ENCODE results near the gene CACNA2D2.

The CACNA2D2 gene

DNA sequence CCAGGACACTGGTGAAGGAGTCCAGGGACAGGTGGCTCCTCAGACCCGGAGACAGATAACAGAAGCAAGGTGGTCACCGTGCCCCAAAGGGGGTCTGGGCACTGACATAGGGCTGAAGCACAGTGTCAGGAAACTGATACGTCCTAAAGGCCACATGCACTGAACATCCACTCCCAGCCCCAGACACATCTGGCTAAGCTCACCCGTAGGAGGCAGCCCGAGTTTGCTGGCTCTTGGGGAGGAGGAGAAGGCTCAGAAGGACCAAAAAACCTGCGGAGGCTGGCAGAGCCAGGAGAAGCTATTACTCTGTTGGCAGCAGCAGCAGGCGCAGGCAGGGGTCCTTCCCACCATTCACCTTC, 1.2 kb downstream of the CACNA2D2 start:
- no peak for FAIRE-seq

DNA sequence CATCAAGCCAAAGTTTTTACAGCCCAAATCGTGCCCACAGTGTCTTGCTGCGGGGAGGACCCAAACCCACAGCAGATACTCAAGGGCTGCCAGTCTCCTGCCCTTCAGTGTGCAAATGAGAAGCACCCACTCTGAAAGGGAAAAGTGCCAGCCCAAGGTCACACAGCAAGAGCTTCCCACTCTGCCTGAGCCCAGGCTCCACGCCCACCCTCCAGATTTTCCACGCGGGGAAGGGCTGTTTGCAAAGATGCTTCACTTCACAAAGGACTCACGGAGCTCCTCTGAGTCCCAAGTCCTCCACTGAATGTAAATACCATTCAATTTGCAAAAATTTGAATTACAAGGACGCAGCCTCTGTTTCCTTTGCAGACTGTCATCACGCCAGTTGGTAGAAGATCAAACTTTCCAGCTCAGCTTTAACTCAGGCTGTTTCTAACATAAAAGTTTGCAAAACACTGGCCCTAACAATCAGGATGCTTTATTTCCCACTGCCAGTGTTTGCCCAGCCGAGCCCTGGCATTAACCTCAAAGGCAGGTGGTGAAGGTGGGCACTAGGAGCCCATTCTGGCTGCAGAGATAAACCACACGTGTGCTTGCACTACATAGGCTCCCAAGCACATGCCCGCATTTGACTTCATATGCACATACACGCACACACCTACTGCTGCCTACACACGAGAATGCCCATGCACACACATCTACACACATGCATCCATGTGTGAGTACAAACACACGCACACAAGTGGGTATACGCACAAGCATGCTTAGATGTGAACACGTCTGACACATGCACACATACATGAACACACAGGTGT, 7.6 kb downstream of the CACNA2D2 start:
- no peak for DNase-seq (ENCODE audit: low spot score)
- FAIRE-seq, result no peak

More for the DNA sequence above, 1.2 kb downstream of the CACNA2D2 start:
- no peak for DNase-seq (ENCODE audit: low spot score)

DNA sequence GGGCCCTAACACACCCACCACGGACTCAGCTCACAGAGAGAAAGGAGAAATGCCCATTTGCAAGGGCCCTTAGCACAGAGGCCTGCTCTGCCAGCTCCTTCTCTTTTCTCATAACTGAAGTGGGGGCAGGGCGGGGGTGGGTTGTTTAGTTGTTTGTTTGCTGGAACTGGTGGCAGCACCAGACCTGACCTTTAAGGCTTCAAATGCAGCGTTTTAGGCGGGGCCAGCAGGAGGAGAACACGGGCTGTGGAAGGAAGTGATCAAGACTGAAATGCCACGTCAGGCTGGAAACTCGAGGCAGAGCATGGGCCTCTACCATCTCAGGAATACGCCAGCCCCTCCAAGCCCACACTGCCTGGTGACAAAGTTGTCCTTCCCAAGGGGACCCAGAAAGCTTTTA, 9.3 kb downstream of the CACNA2D2 start:
- DNase-seq (ENCODE audit: low spot score) (no peak), FAIRE-seq (no peak)

DNA sequence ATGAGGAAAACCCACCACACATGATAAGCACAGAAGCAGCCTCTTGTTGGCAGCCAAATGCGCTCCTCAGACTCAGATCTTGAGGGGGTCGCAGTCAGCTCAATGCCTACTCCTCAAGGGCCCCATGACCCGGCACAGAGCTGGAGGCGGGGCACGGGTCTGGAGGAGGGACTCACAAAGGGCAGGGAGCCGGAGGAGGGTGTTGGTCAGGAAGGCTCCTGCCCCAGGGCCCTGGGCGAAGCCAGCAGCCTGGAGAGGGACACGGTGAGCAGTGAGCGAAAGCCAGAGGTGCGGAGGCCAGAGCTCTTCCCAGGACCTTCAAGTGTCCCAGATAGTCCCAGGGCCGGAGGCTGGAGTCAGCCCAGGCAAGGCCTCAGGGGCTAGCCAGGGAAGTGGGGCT, 9.8 kb downstream of the CACNA2D2 start:
- DNase-seq (ENCODE audit: low spot score) (no peak), FAIRE-seq (no peak)

DNA sequence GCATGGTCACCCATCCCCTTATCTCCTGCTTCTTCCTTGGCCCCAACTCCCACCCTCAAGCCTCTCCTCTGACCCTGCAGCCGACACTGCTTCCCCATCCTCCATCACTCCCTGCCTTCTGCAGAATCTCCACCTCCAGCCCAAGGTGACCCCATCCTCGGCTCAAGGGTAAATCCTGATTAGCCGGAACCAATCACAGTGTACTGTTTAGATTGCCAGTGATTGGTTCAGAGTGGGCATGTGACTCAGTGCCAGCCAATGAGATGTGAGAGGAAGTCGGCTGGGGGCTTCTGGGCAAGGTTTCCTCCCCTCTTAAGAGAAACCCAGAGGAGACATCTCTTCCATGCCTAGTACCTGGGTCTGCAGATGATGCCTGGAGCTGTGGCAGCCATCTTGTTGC, 10.3 kb downstream of the CACNA2D2 start:
- FAIRE-seq, result no peak
- DNase-seq (ENCODE audit: low spot score), result no peak

DNA sequence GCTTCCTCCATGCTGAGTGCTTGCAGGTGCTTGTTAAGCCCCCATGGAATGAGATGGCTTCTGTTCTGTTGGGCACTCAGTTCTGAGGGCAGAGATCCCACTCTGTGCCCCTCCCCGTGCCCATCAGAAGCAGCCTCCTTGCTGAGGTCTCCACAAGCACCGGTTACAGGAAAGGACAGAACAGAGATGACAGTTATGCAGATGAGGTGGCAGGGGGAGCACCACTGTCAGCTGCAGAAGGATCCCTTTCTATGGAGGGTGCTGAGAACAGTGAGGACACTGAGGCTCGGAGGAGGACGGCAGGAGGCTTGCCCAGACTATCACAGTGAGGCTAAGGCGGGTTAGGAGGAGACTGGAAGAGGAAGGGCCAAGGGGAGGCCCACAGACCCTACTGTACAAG, 12.4 kb downstream of the CACNA2D2 start:
- FAIRE-seq (no peak), DNase-seq (ENCODE audit: low spot score) (no peak)

DNA sequence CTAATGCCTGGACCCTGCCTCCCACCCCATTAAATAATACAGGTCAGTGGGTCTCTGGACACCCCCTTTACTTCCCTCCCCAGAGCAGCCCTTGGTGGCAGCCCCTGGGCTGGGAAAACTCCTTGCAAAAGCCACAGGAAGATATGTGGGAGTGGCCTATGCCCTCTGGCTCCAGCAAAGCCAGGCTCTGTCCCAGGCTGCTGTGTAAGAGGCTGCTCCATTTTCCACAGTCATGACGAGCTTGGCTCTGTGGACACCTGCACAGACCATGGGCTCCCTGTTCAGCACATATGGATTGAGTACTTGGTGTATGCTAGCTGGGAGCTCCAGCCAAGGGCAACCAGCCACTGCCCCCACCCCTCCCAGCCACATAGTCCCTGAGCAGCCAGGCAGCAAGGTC, 13.0 kb downstream of the CACNA2D2 start:
- DNase-seq (ENCODE audit: low spot score), result no peak
- FAIRE-seq, result no peak

DNA sequence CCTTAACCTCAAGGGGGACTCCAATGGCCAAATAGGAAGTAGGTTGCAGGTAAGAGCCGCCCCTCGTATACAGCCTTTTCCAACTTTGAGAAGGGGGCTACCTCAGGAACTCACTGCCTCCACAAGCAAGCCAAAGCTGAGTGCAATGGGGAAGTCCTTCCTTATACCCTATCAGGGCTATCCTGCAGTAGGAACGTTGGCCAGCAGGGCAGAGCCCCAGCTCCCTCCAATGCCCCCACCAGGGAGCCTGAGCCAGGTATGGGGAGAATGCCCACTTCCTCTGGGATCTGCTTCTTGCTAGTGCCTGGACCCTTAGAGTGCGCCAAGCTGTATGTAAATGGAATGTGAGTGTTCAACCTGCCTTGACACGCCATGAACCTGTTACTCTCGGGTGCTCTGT, 16.3 kb downstream of the CACNA2D2 start:
- FAIRE-seq, result no peak
- no peak for DNase-seq (ENCODE audit: low spot score)

DNA sequence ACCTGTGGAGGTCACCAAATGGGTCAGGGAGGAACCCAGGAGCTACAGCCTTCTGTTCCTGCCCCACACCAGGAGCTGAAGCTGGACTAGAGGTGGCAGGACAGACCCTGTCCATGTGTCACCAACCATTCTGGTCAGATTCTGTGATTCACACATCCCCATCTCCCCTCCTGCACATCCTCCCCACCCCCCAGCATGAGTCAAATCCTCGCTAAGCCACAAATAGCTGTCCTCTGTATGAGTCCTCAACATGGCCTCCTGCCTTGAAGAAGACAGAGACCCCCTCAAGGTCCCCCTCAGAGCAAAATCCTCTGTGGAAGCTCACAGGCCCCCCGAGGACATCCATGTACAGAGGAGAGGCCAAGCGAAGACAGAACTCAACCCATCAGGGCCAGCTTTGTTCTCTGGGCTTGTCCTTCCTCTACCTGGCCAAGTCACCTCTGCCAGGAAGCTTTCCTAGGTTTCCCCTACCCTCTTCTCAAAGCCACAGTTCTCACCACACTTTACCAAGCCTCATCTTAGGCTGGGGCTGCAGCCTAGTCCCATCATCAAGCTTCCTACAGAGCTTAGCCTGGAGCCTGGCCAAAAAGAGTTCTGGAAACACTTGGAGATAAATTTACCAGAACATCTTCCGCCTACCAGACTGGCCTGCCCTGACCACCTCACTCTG, 17.1 kb downstream of the CACNA2D2 start:
- DNase-seq (ENCODE audit: low spot score) (peak; percentile 10), FAIRE-seq (no peak)

DNA sequence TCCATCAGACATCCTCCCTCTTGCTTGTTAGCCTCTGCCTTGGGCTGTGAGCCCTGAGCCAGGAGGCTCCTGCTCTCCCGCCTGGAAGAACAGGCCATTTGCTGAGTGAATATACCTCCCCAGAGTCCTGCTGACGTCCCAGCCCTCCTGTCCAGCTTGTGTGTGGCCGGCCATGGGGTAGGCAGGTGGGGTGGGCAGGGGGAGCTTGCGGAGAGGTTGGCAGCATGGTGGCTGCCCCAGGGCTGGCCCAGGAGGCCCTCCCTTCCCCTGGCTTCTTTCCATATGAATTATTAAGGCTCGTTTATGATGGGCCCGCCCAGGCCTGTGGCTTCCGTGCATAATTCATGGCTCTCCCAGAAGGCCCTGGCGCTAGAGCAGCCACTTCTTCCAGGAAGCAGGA, 18.7 kb downstream of the CACNA2D2 start:
- DNase-seq (ENCODE audit: low spot score) (no peak), FAIRE-seq (no peak)

DNA sequence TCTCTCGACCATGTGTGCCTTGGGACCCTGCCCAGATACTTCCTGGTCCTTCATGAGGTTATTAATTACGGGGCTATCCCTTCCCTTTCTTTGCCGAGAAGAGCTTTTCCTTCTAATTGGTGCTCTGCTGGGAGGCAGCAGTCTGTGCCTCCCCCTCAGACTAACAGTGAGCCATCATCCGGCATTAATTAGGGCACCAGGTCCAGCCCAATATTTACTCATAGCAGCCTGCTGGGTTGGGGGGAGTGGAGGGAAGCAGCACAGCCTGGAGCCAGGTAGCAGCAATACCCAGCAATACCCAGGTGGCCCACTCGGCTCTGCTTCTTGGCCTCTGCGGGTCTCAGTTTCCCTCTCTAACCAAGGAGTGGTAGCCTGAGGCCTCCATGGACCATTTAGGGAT, 20.1 kb downstream of the CACNA2D2 start:
- DNase-seq (ENCODE audit: low spot score) (no peak), FAIRE-seq (no peak)

DNA sequence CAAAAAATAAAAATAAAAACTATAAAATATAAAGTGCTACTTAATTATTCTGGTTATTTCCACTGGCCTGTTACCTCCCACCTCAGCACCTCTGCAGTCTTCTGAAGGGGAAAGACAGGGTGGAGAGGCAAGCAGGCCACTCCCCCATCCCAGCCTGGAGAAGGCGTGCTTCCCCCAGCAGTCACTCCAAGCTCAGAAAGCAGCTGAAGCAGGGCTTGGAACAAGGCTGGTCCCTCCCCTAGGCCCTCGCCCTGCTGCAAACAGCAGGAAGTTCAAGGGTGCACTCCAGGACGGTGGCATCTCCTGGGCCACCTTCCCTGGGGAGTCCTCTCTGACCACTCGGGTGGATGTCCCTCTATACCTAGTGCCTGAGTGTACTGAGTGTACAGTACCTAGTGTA, 21.4 kb downstream of the CACNA2D2 start:
- DNase-seq (ENCODE audit: low spot score) (no peak), FAIRE-seq (no peak)

DNA sequence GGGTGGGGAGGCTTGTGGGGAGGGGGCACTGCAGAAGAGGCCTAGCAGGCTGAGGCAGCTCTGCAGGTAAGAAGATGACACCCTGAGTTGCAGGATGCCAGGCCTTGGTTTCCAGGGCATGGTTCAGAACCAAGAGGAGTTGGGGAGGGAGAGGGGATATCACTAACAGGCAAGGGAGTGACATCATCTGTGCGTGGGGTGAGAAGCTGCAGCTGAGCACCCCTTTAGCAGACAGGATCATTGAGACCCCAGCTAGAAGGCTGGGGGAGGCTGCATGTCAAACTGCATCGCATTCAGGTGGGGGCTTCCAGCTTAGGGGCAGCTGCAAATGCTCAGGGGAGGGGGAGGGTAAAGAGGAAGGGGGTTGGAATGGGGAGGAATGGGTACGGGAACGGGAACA, 23.0 kb downstream of the CACNA2D2 start:
- FAIRE-seq (no peak), DNase-seq (ENCODE audit: low spot score) (no peak)

DNA sequence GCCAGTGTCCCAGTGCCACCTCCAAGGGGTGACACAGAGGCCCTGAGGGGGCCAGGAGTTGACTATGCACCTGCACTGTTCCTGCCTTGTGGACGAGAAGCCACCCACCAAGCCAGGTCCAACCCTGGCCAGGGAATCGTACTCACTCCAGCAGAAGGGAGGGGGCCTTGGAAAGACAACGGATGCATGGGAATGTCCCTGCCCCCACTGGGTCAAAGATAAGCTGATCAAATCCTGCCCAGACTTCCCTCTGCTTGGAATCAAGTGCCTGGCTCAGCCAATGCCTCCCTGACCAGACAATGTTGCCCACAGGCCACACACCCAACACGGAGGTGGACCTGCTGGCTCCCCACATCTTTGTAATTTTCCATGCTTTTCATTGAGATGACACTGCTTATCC, 23.9 kb downstream of the CACNA2D2 start:
- FAIRE-seq (no peak), DNase-seq (ENCODE audit: low spot score) (no peak)

DNA sequence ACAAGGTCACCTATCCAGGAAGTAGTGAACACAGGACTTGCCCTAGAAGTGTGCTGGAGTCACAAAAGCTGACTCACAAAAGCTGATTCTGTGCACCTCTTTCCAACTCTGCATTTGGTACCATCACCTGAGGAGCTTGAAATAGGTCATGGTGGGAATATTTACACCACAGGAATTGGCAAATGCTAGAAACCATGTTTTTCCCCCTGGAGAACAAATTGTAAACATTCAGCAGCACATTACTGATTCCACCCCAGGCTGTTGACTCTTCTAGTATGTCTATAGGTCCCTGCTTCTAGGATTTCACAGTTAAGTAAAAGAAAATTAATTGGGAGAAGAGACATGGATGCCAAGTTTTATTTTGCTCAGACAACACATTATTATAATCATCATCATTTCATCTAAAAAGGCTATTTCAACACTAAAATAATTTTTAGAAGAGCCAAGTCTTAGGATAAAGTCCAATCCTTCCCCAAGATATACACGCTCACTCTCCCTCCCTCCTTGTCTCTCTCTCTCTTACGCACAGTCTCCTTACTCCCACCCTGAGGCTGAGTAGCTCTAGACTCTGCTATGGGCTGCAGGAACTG, 24.7 kb downstream of the CACNA2D2 start:
- no peak for FAIRE-seq
- no peak for DNase-seq (ENCODE audit: low spot score)

DNA sequence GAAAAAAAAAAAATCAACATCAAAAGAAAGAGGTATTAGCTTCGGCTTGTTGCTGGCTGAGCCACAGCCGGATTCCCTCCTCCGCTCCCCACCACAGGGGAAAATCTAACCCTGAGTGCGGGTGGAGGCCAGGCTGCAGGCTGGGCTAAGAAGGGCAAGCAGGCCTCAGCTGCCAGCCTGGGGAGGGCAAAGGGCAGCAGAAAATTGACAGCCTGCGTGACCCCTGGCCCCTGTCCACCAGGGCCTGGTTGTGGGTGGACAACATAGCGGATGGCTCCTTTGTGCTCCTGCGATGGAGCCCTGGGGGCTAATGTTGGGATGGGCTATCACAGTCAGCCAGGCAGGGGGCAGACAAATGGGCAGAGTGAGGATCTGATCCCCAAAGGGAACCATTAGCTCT, 25.4 kb downstream of the CACNA2D2 start:
- no peak for DNase-seq (ENCODE audit: low spot score)
- FAIRE-seq, result no peak

DNA sequence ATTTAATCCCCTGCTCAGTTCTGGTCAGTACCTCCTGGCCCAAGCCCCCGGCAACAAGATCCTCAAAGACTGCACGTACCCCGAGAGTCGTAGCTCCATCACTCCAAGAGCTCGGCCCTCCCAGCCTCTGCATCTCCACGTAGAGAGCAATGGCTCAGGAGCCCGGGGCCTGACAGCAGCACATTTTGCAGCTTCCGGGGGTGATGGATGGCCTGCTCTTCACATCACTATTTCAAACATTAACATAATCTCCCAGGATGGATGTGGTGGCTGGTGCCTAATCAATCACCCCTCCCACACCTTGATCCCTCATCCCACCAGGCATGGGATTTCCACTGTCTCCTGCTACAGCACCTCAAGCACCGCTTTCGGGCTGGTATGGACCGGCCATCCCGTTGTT, 28.1 kb downstream of the CACNA2D2 start:
- FAIRE-seq (no peak), DNase-seq (ENCODE audit: low spot score) (no peak)

DNA sequence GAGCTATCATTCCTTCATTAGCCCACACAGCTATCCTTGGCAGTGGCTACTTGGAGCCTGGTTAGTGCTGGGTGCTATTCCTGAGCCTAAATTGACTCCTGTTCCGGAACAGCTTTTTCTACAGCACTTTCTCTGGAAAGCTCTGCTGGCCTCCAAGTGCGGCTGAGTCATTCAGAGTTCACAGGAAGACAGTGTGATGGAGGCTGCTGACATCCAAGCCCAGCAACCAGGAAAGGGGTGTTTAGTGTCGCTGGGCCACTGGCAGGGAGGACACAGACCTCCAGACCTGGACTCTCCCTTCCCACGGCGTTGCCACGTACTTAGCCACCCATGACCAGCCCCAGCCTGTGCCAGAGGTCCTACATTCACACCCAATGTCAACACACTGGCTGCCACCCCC, 28.7 kb downstream of the CACNA2D2 start:
- FAIRE-seq (no peak), DNase-seq (ENCODE audit: low spot score) (peak; percentile 12)

DNA sequence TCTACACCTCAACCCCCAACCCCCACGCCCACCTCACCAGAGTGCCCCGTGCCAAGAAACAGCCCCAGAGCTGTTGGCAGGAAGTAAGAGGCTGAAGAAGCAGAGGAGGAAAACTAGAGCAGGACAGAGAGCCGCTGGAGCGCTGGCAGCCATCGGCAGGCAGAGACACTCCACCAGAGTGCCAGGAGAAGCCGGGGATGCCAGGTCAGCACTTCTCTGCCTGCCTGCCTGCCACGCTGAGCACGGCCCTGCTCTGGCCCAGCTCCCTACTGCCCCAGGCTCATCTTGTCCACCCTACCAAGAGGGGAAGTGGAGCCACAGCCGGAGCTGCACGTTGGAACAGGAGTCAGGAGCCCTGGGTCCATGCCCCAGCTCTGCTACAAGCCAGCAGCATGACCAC, 29.7 kb downstream of the CACNA2D2 start:
- DNase-seq (ENCODE audit: low spot score), result no peak
- FAIRE-seq, result no peak

DNA sequence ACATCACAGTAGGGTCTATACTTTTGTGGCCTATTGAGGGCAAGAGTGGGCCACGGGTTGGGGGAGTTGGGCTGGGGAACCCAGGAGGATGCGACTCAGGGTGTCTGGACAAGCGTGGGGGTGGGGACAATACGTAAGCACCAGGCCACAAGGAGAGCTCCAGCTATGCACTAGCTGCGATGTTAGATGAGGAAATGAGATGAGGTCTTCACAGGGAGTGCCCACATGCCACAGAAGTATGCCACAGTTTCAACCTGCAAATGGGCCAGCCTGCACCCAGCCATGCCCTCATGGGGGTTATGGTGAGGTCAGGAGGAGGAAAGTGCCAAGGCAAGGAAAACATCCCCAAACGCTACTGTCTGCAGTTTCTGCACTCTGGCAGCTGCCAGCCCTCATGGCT, 30.5 kb downstream of the CACNA2D2 start:
- no peak for FAIRE-seq
- DNase-seq (ENCODE audit: low spot score), result no peak

DNA sequence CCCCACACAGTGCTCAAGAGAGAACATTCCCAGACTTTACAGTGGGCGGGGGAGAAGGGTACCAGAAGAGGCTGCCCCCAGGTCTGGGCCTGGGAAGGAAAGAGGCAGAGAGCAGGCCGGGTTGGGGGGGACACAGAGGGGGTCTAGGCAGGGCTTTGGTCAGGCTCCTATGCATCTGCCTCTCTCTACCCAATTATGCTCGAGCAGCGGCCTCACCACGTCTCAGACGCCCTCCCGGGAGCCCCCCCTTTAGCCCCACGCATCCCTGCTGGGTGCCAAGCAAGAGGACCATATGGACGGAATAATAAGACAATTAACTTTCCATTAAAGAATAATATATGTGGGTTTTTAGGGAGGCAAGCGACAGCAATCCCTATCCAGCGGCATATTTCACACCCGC, 32.8 kb downstream of the CACNA2D2 start:
- no peak for DNase-seq (ENCODE audit: low spot score)
- no peak for FAIRE-seq

DNA sequence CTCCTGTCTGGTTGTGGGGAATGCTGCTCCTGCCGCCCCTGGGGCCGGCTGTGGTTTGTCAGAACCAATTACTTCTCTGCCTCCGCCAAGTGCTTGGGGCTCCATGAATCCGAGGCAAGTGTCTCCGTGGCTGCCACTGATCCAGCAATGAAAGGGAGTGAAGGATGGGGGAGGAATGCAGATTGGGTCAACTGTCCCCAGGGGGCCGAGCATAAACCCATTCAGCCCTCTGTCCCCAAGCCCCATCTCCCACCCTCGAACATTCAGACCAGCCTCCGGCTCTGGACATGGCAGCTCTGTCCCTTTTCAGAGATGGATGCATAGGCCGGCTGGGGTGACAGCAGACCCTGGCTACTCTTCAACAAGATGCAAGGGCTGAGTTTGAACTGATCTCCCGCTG, 35.5 kb downstream of the CACNA2D2 start:
- no peak for DNase-seq (ENCODE audit: low spot score)

DNA sequence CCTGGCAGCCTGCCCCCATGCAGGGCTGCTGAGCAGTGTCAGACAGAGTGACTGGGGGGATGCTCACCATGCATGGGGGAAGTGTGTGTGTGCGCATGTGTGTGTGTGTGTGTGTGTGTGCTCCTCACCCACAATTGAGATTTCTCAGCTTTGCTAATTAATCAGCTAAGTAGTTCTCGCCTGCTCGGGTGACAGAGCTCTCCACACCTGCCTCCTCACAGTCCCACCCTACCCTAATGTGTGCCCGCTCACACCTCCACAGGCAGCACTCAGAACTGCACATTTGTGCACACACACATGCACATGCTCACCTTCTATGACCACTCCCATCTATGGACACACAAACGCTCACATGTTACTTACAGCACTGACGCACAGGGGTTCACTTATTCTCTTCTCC, 37.3 kb downstream of the CACNA2D2 start:
- no peak for FAIRE-seq
- no peak for DNase-seq (ENCODE audit: low spot score)

More for the DNA sequence above, 35.5 kb downstream of the CACNA2D2 start:
- FAIRE-seq, result no peak

Measured in RCC 7860 (cell line).